Measurements from ENCODE around the gene NHSL2. TPM values are rescaled to one million over a fixed set of nuclear protein-coding genes. Genes with fewer than 3 reads are reported as not detected.

The NHSL2 gene
- total and polyA plus RNA-seq, 2 experiments from 2014 or later = 4.7 to 9.5 TPM

GRCh38 chrX:72057331-72057730 lies 146.7 kb downstream of the NHSL2 start:
- no peaks in the 10 kb centered on the region for H3K27me3 ChIP-seq (ENCODE audit: insufficient read depth)
- no peaks in the 10 kb centered on the region for H3K9me2 ChIP-seq (ENCODE audit: insufficient read depth)
- no peaks in the 10 kb centered on the region for H3F3A ChIP-seq (replicated peaks; ENCODE audit: low read depth)
- H4K20me1 ChIP-seq (replicated peaks; ENCODE audit: insufficient read depth) = no peaks in the 10 kb centered on the region
- Mint-ChIP-seq H3K4me3 (no peak overlapping the region), H3K9me3 (no peaks in the 10 kb centered on the region), H3K27ac (no peak overlapping the region), H3K27me3 (ENCODE audit: insufficient read depth, low read depth, poor library complexity) (peaks cover 6% of the 10 kb centered on the region), H3K36me3 (ENCODE audit: low read depth) (peaks cover 7% of the 10 kb centered on the region; the same call in 1 of the 3 replicates), H3K4me1 (peaks cover 72% of the 10 kb centered on the region)
- no peaks in the 10 kb centered on the region for H3K36me3 ChIP-seq (ENCODE audit: insufficient read depth)
- no peak overlapping the region for H3K4me2 ChIP-seq
- H2AFZ ChIP-seq = no peak overlapping the region
- ATAC-seq = no peak
- no peak for DNase-seq (ENCODE audit: low spot score)
- no peak for TF ChIP-seq ZNF331 (CRISPR knock-in tag; IDR thresholded peaks at IDR 0.05; ENCODE audit: low read depth)
- H3K79me2 ChIP-seq (replicated peaks; ENCODE audit: insufficient read depth) = peaks cover 6% of the 10 kb centered on the region; the same call in 1 of the 2 replicates
- H3K4me3 ChIP-seq = no peak overlapping the region
- peaks cover 37% of the 10 kb centered on the region for H3K4me1 ChIP-seq (ENCODE audit: insufficient read depth)
- no peak overlapping the region for H3K27ac ChIP-seq (ENCODE audit: low read depth)

GRCh38 chrX:72057849-72058248 lies 147.2 kb downstream of the NHSL2 start:
- no peaks in the 10 kb centered on the region for H3K27me3 ChIP-seq (ENCODE audit: insufficient read depth)
- no peak overlapping the region for H3K27ac Mint-ChIP-seq
- no peaks in the 10 kb centered on the region for H3F3A ChIP-seq (replicated peaks; ENCODE audit: low read depth)
- peaks cover 7% of the 10 kb centered on the region; the same call in 1 of the 3 replicates for H3K36me3 Mint-ChIP-seq (ENCODE audit: low read depth)
- H3K4me1 Mint-ChIP-seq = peaks cover 67% of the 10 kb centered on the region
- no peak overlapping the region for H2AFZ ChIP-seq
- ATAC-seq (no peak), DNase-seq (ENCODE audit: low spot score) (no peak)
- H3K27me3 Mint-ChIP-seq (ENCODE audit: insufficient read depth, low read depth, poor library complexity) = peaks cover 2% of the 10 kb centered on the region
- H3K27ac ChIP-seq (ENCODE audit: low read depth) = no peak overlapping the region
- H3K36me3 ChIP-seq (ENCODE audit: insufficient read depth) = no peaks in the 10 kb centered on the region
- H3K4me3 Mint-ChIP-seq = no peak overlapping the region
- peaks cover 6% of the 10 kb centered on the region; the same call in 1 of the 2 replicates for H3K79me2 ChIP-seq (replicated peaks; ENCODE audit: insufficient read depth)
- no peaks in the 10 kb centered on the region for H3K9me2 ChIP-seq (ENCODE audit: insufficient read depth)
- no peaks in the 10 kb centered on the region for H4K20me1 ChIP-seq (replicated peaks; ENCODE audit: insufficient read depth)
- H3K9me3 Mint-ChIP-seq = no peaks in the 10 kb centered on the region
- no peak overlapping the region for H3K4me3 ChIP-seq
- H3K4me2 ChIP-seq = no peak overlapping the region
- H3K4me1 ChIP-seq (ENCODE audit: insufficient read depth) = peaks cover 32% of the 10 kb centered on the region
- TF ChIP-seq CREB1 (CRISPR knock-in tag; IDR thresholded peaks at IDR 0.05; ENCODE audit: low read depth) (no peak), JUNB (IDR thresholded peaks at IDR 0.05; ENCODE audit: unreplicated experiment) (no peak), EZH2phosphoT487 (IDR thresholded peaks at IDR 0.05; ENCODE audit: unreplicated experiment) (no peak), ZNF114 (CRISPR knock-in tag; IDR thresholded peaks at IDR 0.05) (no peak), ZNF331 (CRISPR knock-in tag; IDR thresholded peaks at IDR 0.05; ENCODE audit: low read depth) (no peak), REST (IDR thresholded peaks at IDR 0.05; ENCODE audit: unreplicated experiment) (no peak), POLR2AphosphoS5 (IDR thresholded peaks at IDR 0.05; ENCODE audit: low read depth) (no peak), ETS1 (IDR thresholded peaks at IDR 0.05) (no peak), ZNF462 (CRISPR knock-in tag; IDR thresholded peaks at IDR 0.05) (no peak), STAT1 (IDR thresholded peaks at IDR 0.05; ENCODE audit: unreplicated experiment) (no peak), EZH2 (IDR thresholded peaks at IDR 0.05; ENCODE audit: low read depth, unreplicated experiment) (no peak)

Data from GM23338 (cell line).